GM12801 (cell line): ENCODE results near the gene L3MBTL4.

ENCODE experiments used
- TF ChIP-seq, protein P1 (sequence below): IDR thresholded peaks from one replicate; pipeline ENCODE4 v1.5.1; 2011; ENCODE audit warnings: control low read depth; ENCODE audit not compliant: insufficient read length; ENCODE audit errors: extremely low read depth

Gene L3MBTL4

DNA sequence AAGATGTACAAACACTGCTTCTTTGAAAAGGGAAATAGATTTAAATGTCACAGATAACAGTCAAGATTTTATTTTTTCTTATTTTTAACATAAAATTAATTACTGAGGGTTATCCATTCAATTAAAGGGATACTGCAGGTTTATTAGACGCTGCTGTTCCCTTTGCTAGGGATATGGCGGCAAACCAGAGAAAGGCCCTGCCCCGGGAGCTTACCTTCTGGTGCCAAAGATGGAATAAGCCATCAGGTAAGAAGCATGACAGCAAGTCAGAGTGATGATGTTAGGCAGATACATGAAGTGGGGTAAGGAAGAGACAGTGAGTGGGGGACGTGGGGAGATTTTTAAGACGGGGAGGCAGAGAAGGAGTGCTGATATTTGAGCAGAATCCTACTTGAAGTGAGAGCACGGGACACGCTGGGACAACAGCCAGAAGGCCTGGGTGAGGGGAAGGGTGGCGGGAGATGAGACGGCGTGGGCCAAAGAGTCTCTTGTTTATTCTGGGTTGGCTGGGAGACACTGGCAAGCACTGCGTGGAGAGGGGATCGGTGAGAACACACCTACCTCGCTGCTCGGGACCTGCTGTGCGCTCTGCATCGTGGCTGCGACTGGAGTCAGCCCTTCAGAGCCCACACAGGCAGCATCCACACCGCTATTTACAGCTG is 268.9 kb downstream of the L3MBTL4 start:
- TF ChIP-seq, protein P1, sequence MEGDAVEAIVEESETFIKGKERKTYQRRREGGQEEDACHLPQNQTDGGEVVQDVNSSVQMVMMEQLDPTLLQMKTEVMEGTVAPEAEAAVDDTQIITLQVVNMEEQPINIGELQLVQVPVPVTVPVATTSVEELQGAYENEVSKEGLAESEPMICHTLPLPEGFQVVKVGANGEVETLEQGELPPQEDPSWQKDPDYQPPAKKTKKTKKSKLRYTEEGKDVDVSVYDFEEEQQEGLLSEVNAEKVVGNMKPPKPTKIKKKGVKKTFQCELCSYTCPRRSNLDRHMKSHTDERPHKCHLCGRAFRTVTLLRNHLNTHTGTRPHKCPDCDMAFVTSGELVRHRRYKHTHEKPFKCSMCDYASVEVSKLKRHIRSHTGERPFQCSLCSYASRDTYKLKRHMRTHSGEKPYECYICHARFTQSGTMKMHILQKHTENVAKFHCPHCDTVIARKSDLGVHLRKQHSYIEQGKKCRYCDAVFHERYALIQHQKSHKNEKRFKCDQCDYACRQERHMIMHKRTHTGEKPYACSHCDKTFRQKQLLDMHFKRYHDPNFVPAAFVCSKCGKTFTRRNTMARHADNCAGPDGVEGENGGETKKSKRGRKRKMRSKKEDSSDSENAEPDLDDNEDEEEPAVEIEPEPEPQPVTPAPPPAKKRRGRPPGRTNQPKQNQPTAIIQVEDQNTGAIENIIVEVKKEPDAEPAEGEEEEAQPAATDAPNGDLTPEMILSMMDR, result no peak

DNA sequence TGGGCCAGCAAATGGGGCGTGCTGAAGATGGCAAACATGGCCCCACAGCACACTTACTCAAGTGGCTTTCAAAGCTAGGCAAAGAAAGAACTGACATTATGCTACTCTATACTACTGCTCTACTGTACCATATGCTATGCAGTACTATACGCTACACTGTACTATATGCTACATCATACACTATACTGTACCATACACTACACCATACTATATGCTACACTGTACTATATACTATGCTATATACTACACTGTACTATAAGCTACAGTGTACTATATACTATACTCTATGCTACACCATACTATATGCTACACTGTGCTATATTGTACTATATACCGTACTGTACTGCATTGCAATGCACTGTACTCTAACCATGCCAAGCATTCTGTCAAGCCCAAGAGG is 275.7 kb downstream of the L3MBTL4 start:
- TF ChIP-seq, protein P1, result no peak

DNA sequence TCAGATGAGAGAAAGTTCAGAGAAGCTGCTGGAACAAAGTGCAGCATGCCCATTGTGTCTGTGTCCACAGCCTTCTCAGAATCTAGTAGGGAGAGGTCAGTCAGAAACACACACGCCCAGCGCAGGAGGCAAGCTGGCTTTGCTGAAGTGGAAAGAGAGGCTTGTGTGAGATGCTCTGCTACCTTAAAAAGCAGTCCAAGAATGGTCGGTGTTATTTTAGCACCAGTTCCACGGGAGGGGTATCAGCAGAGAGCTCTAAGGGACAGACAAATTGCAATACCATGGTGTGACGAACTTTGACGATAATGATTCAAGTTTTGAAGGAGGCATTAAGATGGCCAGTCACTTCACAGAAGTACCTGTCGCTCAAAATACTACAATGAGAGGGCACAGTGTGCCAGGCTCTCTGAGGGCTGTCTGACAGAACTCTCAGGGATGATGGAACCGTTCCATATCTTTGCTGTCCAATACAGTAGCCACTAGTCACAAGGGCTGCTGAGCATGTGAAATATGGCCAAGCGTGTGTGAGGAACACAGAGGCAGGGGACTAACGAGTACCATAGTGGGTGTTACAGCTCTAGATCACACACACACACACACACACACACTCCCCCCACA is 281.9 kb downstream of the L3MBTL4 start:
- TF ChIP-seq, protein P1, result no peak

DNA sequence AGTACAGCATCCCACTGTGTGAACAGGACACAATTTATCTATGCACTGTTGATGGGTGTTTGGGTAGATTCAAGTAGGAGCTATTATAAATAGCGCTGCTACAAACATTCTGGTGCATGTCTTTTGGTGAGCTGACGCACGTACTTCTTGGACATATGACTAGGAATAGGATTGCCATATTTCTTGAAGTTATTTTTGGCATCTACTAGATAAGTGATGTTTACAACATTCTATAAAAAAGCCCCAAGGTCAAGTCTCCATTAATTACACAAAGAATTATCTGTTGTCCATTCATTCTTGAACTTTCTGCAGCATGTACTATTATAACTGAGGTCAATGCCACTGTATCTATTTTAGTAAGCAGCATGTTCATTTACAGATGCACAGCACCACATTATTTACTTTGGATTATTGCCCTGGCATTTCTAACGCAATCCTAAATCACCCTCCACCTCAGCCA is 293.9 kb downstream of the L3MBTL4 start:
- TF ChIP-seq, protein P1, result no peak

DNA sequence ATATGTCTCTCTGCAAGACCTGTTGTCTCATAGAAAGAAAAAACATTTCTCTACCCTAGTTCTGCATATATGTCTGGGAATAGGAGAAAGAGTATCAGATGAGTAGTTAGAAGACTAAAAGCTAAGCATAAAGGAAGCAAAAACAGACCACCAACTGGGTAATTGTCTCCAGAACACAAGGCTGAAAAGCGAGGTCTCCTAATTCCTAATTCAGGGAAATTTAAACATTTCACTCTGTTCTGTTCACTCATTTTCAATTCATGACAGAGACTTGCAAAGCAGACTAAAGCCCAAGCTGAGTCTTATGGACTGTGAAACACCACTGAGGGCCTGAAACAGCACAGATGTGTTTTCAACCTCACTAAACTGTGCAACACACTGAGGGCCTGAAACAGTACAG is 294.9 kb downstream of the L3MBTL4 start:
- TF ChIP-seq, protein P1, result no peak

DNA sequence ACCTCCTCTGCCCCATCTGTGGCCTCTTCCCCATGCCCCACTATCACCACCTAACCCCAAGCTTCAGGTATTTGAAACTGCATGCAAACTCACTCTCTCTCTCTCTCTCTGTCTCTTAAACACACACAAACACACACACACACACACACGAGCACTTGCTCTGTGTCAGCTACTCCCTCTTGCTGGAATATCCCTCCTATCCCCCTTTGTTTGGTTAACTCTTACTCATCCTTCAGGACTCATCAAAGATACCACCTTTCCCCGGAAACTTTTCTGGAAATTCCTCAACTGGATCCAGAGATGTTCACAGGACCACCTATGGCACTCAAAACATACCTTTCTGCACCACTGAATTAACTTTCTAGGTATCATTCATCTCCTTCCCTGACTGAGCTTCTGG is 296.6 kb downstream of the L3MBTL4 start:
- TF ChIP-seq, protein P1, result no peak

DNA sequence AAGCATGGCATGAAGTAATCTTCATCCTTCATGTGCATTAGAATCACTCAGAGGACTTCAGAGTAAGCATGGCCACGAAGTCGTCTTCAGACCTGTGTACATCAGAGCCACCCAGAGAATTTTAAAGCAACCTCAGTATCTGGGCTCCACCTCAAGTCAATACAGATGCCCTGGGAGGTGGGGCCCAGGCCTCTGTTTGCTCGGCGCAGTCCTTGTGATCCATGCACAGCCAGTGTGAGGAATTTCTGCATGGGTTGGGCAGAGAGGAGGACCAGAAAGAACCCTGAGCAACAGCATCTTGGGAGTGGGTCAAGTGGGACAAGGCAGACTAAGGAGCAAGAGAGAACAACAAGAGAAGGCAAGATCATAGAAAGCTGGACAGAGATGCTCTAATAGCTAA is 299.0 kb downstream of the L3MBTL4 start:
- TF ChIP-seq, protein P1, result no peak
